Trophoblast cell (in vitro differentiated cells and primary cell): Measurements from ENCODE around the gene C1QTNF8.

Experiments used
- DNase-seq, 2 donors: peaks; one replicate each; pipeline ENCODE4 v3.0.0-alpha.2; 2016
- H2AFZ ChIP-seq: 2 replicates; pipeline ENCODE4 v1.6.1; 2013; ENCODE audit warnings: low read length, moderate library complexity, mild to moderate bottlenecking; ENCODE audit not compliant: insufficient read depth, poor library complexity
- H2AK5ac ChIP-seq: 2 replicates; pipeline ENCODE4 v1.6.1; 2013; ENCODE audit warnings: mild to moderate bottlenecking, low read length
- H2BK120ac ChIP-seq: 2 replicates; pipeline ENCODE4 v1.6.1; 2013; ENCODE audit warnings: low read length, mild to moderate bottlenecking, moderate library complexity; ENCODE audit not compliant: insufficient read depth, poor library complexity
- H2BK12ac ChIP-seq: 2 replicates; pipeline ENCODE4 v1.6.1; 2013; ENCODE audit warnings: mild to moderate bottlenecking, low read length, moderate library complexity
- H2BK5ac ChIP-seq: 2 replicates; pipeline ENCODE4 v1.6.1; 2013; ENCODE audit warnings: low read length, low read depth, moderate library complexity, mild to moderate bottlenecking; ENCODE audit not compliant: poor library complexity
- H3K14ac ChIP-seq: 2 replicates; pipeline ENCODE4 v1.6.1; 2013; ENCODE audit warnings: mild to moderate bottlenecking, low read length
- H3K18ac ChIP-seq: 2 replicates; pipeline ENCODE4 v1.6.1; 2013; ENCODE audit warnings: mild to moderate bottlenecking, low read length
- H3K23ac ChIP-seq: 2 replicates; pipeline ENCODE4 v1.6.1; 2013; ENCODE audit warnings: low read length
- H3K27ac ChIP-seq: 2 replicates; pipeline ENCODE4 v1.5.1; 2013; ENCODE audit warnings: low read depth, mild to moderate bottlenecking, inconsistent platforms, low read length, moderate library complexity
- H3K27me3 ChIP-seq: 2 replicates; pipeline ENCODE4 v1.6.1; 2013; ENCODE audit warnings: inconsistent platforms, mild to moderate bottlenecking, low read length, moderate library complexity; ENCODE audit not compliant: insufficient read depth
- H3K36me3 ChIP-seq, 2 experiments: 1 replicate in 1 of 2; 2 replicates in 1 of 2; pipeline ENCODE4 v1.6.1; 2013; ENCODE audit warnings: low read length in 2 of 2, mild to moderate bottlenecking in 2 of 2, moderate library complexity in 1 of 2; ENCODE audit not compliant: insufficient read depth in 2 of 2, control insufficient read depth in 1 of 2
- H3K4ac ChIP-seq: 2 replicates; pipeline ENCODE4 v1.6.1; 2013; ENCODE audit warnings: low read depth, mild to moderate bottlenecking, low read length, moderate library complexity
- H3K4me1 ChIP-seq, 2 experiments: 1 replicate in 1 of 2; 2 replicates in 1 of 2; pipeline ENCODE4 v1.6.1; 2013; ENCODE audit warnings: low read length in 2 of 2, mild to moderate bottlenecking in 2 of 2, moderate library complexity in 1 of 2; ENCODE audit not compliant: insufficient read depth in 2 of 2, control insufficient read depth in 1 of 2
- H3K4me2 ChIP-seq: 2 replicates; pipeline ENCODE4 v1.6.1; 2013; ENCODE audit warnings: inconsistent platforms, mild to moderate bottlenecking, low read length, moderate library complexity
- H3K4me3 ChIP-seq: 2 replicates; pipeline ENCODE4 v1.5.1; 2013; ENCODE audit warnings: mild to moderate bottlenecking, low read depth, low read length, inconsistent platforms
- H3K79me1 ChIP-seq: one replicate; pipeline ENCODE4 v1.6.1; 2013; ENCODE audit warnings: low read length
- H3K79me2 ChIP-seq: 2 replicates; pipeline ENCODE4 v1.6.1; 2013; ENCODE audit warnings: low read length, mild to moderate bottlenecking; ENCODE audit not compliant: control insufficient read depth, insufficient read depth, poor library complexity
- H3K9ac ChIP-seq: 2 replicates; pipeline ENCODE4 v1.6.1; 2013; ENCODE audit warnings: mild to moderate bottlenecking, low read length
- H3K9me3 ChIP-seq: 2 replicates; pipeline ENCODE4 v1.6.1; 2013; ENCODE audit warnings: low read depth, mild to moderate bottlenecking, control low read depth, inconsistent platforms, low read length; ENCODE audit not compliant: insufficient read depth
- H4K12ac ChIP-seq: 2 replicates; pipeline ENCODE4 v1.6.1; 2013; ENCODE audit warnings: low read depth, mild to moderate bottlenecking, low read length, moderate library complexity
- H4K8ac ChIP-seq: 2 replicates; pipeline ENCODE4 v1.6.1; 2013; ENCODE audit warnings: low read depth, mild to moderate bottlenecking, low read length, moderate library complexity
- H4K91ac ChIP-seq: one replicate; pipeline ENCODE4 v1.6.1; 2013; ENCODE audit warnings: low read depth, mild to moderate bottlenecking, low read length, moderate library complexity
- WGBS: extraction: QIAGEN DNeasy Blood & Tissue Kit; methylation state at CpG from one replicate; pipeline ENCODE4 v1.1.7; 2013; ENCODE audit warnings: missing lambda C conversion rate; ENCODE audit not compliant: insufficient read length, insufficient coverage; ENCODE audit errors: extremely low coverage; 5-methylcytosine and 5-hydroxymethylcytosine counted together

C1QTNF8 gene

DNA sequence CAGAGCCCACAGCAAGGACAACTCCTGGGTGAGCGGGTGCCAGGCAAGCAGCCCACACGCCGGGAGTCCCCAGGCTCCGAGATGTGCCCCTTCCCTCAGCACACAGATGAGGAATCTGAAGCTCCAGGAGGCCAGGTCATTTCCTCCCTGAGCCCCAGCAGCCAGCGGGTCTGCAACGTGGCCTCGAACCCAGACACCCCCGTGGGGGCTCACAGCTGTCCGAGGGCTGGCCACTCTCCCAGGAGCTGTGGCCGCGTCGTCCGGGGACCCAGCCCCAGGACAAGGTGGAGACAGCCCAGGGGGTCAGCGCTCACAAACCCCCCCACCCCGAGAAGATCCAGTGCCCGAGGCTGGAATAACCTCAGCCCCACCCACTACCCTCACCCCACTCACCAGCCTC lies 17.4 kb upstream of the C1QTNF8 start:
- Histone ChIP-seq H3K4ac (no peak overlapping the region), H3K27ac (no peak overlapping the region), H3K4me2 (no peak overlapping the region), H3K4me3 (no peak overlapping the region), H4K91ac (no peak overlapping the region), H3K27me3 (no peaks in the 10 kb centered on the region), H3K9ac (no peak overlapping the region), H3K14ac (no peak overlapping the region), H3K23ac (no peak overlapping the region), H2BK120ac (no peak overlapping the region), H2BK12ac (no peak overlapping the region), H2AK5ac (no peak overlapping the region), H4K12ac (no peak overlapping the region), H3K18ac (no peak overlapping the region), H2AFZ (no peak overlapping the region), H3K79me1 (no peaks in the 10 kb centered on the region), H3K79me2 (no peaks in the 10 kb centered on the region), H3K4me1 (no peaks in the 10 kb centered on the region), H4K8ac (no peak overlapping the region), H3K9me3 (peaks cover 2% of the 10 kb centered on the region), H2BK5ac (no peak overlapping the region), H3K36me3 (no peaks in the 10 kb centered on the region)
- no CpG with 5 or more reads among the region's 16 CpGs for WGBS
- DNase-seq, result no peak

DNA sequence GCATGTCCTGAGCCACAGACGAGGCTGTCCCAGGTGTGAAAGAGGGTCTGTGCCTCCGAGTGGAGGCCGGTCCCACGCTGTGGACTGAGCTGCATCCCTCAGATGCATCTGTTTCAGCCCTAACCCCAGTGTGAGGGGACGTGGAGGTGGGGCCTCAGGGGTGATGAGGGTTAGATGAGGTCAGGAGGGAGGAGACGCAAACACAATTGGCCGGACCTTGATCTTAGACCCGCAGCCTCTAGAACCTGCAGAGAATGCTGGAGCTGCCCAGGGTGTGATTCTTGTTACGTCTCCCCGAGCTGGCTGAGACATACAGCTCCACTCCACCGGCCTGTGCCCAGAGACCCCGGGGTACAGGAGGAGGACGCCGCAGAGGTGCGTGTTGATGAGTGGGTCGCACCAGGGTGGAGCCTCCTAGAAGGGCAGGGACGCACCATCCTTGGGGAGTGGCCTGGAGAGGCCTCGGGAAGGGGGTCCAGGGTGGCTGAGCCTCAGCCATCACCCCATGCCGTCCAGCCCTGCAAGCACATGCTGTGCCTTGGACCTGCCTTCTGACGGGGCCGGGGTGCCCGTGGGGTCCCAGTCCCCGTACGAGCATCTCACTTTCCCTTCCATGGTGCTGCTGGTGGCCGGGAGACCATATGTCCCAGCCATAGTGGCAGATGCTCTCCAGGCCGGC lies 16.6 kb upstream of the C1QTNF8 start:
- Histone ChIP-seq H4K12ac (no peak overlapping the region), H2BK12ac (no peak overlapping the region), H3K9me3 (peaks cover 2% of the 10 kb centered on the region), H3K27me3 (no peaks in the 10 kb centered on the region), H3K9ac (no peak overlapping the region), H3K27ac (no peak overlapping the region), H3K4ac (no peak overlapping the region), H3K18ac (no peak overlapping the region), H3K79me1 (no peaks in the 10 kb centered on the region), H3K4me1 (no peaks in the 10 kb centered on the region), H2BK5ac (no peak overlapping the region), H3K4me3 (peak overlapping the region; percentile 6), H4K8ac (no peak overlapping the region), H2AK5ac (no peak overlapping the region), H2BK120ac (no peak overlapping the region), H3K79me2 (no peaks in the 10 kb centered on the region), H4K91ac (no peak overlapping the region), H3K14ac (no peak overlapping the region), H2AFZ (no peak overlapping the region), H3K23ac (no peak overlapping the region), H3K36me3 (no peaks in the 10 kb centered on the region), H3K4me2 (no peak overlapping the region)
- no CpG with 5 or more reads among the region's 26 CpGs for WGBS
- DNase-seq, result peak in 1 of 2 donors; percentile 19

DNA sequence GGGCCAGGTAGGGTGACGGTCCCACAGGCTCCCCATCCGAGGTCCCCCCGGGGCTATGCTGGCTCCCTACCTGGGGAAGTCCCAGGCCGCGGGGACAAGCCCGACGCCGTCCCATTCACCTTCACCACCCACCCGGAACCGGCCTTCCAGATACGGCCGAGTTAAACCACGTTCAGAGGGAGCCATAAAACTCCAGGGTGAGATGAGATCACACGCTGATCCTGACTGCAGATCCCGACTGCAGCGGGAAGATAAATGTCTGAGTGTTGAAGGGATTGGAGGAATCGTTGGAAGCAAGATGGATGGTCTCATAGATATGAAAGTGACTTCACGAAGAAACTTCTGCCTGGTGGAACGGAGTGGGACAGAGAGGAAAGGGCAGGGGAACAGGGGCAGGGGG lies 13.6 kb upstream of the C1QTNF8 start:
- no peak overlapping the region for H4K8ac ChIP-seq
- H2AK5ac ChIP-seq, result no peak overlapping the region
- H4K91ac ChIP-seq, result no peak overlapping the region
- H3K14ac ChIP-seq, result no peak overlapping the region
- H2BK5ac ChIP-seq, result no peak overlapping the region
- H3K36me3 ChIP-seq, result no peaks in the 10 kb centered on the region
- no peak overlapping the region for H3K23ac ChIP-seq
- no peak overlapping the region for H3K4me3 ChIP-seq
- H3K27ac ChIP-seq, result no peak overlapping the region
- H3K27me3 ChIP-seq, result no peaks in the 10 kb centered on the region
- H3K4me1 ChIP-seq, result no peaks in the 10 kb centered on the region
- no peak overlapping the region for H3K4me2 ChIP-seq
- H2AFZ ChIP-seq, result no peak overlapping the region
- no peak overlapping the region for H3K4ac ChIP-seq
- peaks cover 2% of the 10 kb centered on the region for H3K9me3 ChIP-seq
- H2BK12ac ChIP-seq, result no peak overlapping the region
- no peak overlapping the region for H3K9ac ChIP-seq
- H4K12ac ChIP-seq, result no peak overlapping the region
- no CpG with 5 or more reads among the region's 19 CpGs for WGBS
- no peak for DNase-seq
- H3K18ac ChIP-seq, result no peak overlapping the region
- no peak overlapping the region for H2BK120ac ChIP-seq
- no peaks in the 10 kb centered on the region for H3K79me1 ChIP-seq
- no peaks in the 10 kb centered on the region for H3K79me2 ChIP-seq

DNA sequence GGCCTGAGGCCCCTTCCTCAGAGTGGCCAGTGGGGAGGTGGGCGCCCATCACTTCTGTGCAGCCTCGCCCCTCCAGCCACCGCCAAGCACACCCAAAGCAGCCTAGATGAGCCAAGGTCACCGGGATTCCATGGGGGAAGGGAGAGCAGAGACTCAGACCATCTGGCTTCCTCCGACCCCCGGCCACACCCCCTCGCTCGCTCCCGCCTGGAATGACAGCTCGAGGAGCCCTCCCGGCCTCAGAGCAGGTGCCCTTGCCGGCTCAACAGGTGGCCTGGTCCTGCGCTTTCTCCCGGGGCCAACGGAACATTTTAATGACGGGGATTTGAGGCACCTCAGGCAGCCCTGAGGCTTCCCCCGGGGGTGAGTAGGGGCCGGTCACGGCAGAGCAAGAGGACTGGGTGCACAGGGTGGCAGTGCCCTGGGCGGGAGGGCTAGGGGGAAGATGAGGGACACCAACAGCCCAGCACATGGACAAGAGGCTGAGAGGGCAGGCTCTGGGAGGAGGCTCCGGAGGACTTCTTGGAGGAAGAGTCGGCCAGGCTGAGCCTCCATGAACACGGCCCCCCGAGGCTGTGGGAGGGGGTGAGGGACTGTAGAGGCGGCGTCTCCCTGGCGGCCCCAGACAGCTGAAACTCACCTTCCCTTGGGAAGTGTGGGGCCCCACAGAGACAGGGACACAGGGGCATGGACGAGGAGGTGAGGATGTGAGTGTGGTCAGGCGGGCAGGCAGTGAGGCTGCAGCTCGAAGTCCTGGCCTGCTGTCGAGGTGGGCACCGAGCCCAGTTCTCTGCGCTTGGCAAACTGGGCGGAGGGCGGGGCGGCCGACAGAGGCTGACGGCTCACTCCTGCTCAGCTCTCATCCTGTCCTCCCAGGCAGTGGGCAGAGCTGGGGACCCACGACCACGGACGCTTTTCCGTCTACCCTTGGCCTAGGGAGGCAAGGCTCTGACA lies 12.5 kb upstream of the C1QTNF8 start:
- Histone ChIP-seq H2BK120ac (no peak overlapping the region), H3K79me2 (no peaks in the 10 kb centered on the region), H4K8ac (no peak overlapping the region), H3K23ac (no peak overlapping the region), H4K91ac (no peak overlapping the region), H3K4me2 (no peak overlapping the region), H3K4me1 (no peaks in the 10 kb centered on the region), H3K4me3 (no peak overlapping the region), H3K36me3 (no peaks in the 10 kb centered on the region), H3K14ac (no peak overlapping the region), H3K79me1 (no peaks in the 10 kb centered on the region), H4K12ac (no peak overlapping the region), H2BK5ac (no peak overlapping the region), H3K27me3 (no peaks in the 10 kb centered on the region), H2AFZ (no peak overlapping the region), H2BK12ac (no peak overlapping the region), H3K27ac (no peak overlapping the region), H2AK5ac (no peak overlapping the region), H3K9ac (no peak overlapping the region), H3K4ac (no peak overlapping the region), H3K9me3 (peaks cover 2% of the 10 kb centered on the region), H3K18ac (no peak overlapping the region)
- no peak for DNase-seq
- no CpG with 5 or more reads among the region's 42 CpGs for WGBS
